Neural crest cell (in vitro differentiated cells): ENCODE results near the gene GALNT18. TPM values are rescaled to one million over a fixed set of nuclear protein-coding genes. Genes with fewer than 3 reads are reported as not detected.
A peak's percentile ranks its signal among the peaks of the same experiment; 100 is the strongest.

Experiments
- DNase-seq: peaks from one replicate; pipeline ENCODE4 v3.0.0; 2021; ENCODE audit warnings: low read depth, mixed read lengths, low spot score
- H3K27ac Mint-ChIP-seq: one replicate; pipeline ENCODE4 v1.8.0; 2021; ENCODE audit warnings: mild to moderate bottlenecking, mixed read lengths; ENCODE audit not compliant: unreplicated experiment
- H3K27me3 Mint-ChIP-seq: 2 replicates; pipeline ENCODE4 v1.8.0; 2021; ENCODE audit warnings: low read depth, mild to moderate bottlenecking, mixed read lengths
- H3K36me3 Mint-ChIP-seq: 2 replicates; pipeline ENCODE4 v1.8.0; 2021; ENCODE audit warnings: low read depth, mild to moderate bottlenecking, mixed read lengths
- H3K4me1 Mint-ChIP-seq: 2 replicates; pipeline ENCODE4 v1.8.0; 2021; ENCODE audit warnings: mixed read lengths
- H3K4me3 Mint-ChIP-seq: one replicate; pipeline ENCODE4 v1.8.0; 2021; ENCODE audit warnings: mild to moderate bottlenecking, mixed read lengths
- H3K9me3 Mint-ChIP-seq: 2 replicates; pipeline ENCODE4 v1.8.0; 2021; ENCODE audit warnings: mixed read lengths
- CTCF ChIP-seq: fragments of 200-600 bp; sonication (generic); conservative IDR thresholded peaks from 2 replicates; pipeline ENCODE4 v1.5.0; 2021; ENCODE audit warnings: antibody characterized with exemption, mild to moderate bottlenecking
- total RNA-seq: library from RNA; stranded (reverse); gene quantifications from 2 replicates; pipeline ENCODE4 v1.2.1, GENCODE V29; 2021

The GALNT18 gene
- total RNA-seq, 1 donor from 2014 or later = 2.8 TPM

DNA sequence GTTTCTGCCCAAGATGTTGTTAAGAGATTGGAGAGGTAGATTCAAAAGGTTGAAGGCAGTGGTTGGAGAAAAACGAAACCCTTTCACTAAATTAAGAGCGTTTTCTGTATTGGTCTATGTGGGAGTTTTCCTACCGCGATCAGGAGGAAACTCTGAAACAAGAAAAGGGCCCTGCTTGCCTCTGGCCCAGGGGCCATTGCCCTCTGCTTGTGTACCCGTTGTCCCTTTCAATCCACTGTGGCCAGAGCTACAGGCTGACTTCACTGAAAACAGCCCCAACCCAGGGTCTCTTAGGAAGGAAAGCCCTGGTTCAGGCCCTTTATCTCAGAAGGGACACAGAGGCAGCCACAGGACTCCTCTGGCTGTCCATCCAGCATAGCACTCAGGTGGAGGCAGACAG is 367.8 kb downstream of the GALNT18 start:
- Mint-ChIP-seq H3K4me3 (no peak overlapping the region), H3K9me3 (peaks cover 3% of the 10 kb centered on the region), H3K36me3 (no peaks in the 10 kb centered on the region), H3K27me3 (peaks cover 3% of the 10 kb centered on the region), H3K27ac (no peak overlapping the region), H3K4me1 (no peaks in the 10 kb centered on the region)
- DNase-seq = no peak
- no peak for TF ChIP-seq CTCF

- H3K27me3 Mint-ChIP-seq = peaks cover 3% of the 10 kb centered on the region
Observed at GRCh38 chr11:11253497-11253896, 368.3 kb downstream of the GALNT18 start.

GRCh38 chr11:11252403-11252802 is 369.4 kb downstream of the GALNT18 start:
- H3K27ac Mint-ChIP-seq = no peak overlapping the region
- H3K4me3 Mint-ChIP-seq = no peak overlapping the region
- TF ChIP-seq CTCF = no peak
- peaks cover 3% of the 10 kb centered on the region for H3K9me3 Mint-ChIP-seq
- H3K36me3 Mint-ChIP-seq = no peaks in the 10 kb centered on the region
- H3K4me1 Mint-ChIP-seq = no peaks in the 10 kb centered on the region
- peaks cover 7% of the 10 kb centered on the region for H3K27me3 Mint-ChIP-seq
- no peak for DNase-seq

More at GRCh38 chr11:11253497-11253896, 368.3 kb downstream of the GALNT18 start:
- H3K36me3 Mint-ChIP-seq = no peaks in the 10 kb centered on the region
- no peaks in the 10 kb centered on the region for H3K4me1 Mint-ChIP-seq
- TF ChIP-seq CTCF = no peak
- peaks cover 3% of the 10 kb centered on the region for H3K9me3 Mint-ChIP-seq
- DNase-seq = no peak
- no peak overlapping the region for H3K4me3 Mint-ChIP-seq
- H3K27ac Mint-ChIP-seq = no peak overlapping the region

- Mint-ChIP-seq H3K36me3 (peaks cover 4% of the 10 kb centered on the region), H3K27ac (no peak overlapping the region), H3K9me3 (peaks cover 6% of the 10 kb centered on the region), H3K27me3 (peaks cover 14% of the 10 kb centered on the region), H3K4me3 (no peak overlapping the region), H3K4me1 (peaks cover 6% of the 10 kb centered on the region)
- DNase-seq = no peak
- no peak for TF ChIP-seq CTCF
Observed at GRCh38 chr11:11251394-11251970, 370.3 kb downstream of the GALNT18 start.

GRCh38 chr11:11250470-11250869 is 371.3 kb downstream of the GALNT18 start:
- Mint-ChIP-seq H3K4me1 (peaks cover 6% of the 10 kb centered on the region), H3K27ac (no peak overlapping the region), H3K9me3 (peaks cover 9% of the 10 kb centered on the region), H3K36me3 (peaks cover 6% of the 10 kb centered on the region), H3K27me3 (peaks cover 19% of the 10 kb centered on the region), H3K4me3 (no peak overlapping the region)
- TF ChIP-seq CTCF = no peak
- no peak for DNase-seq

- peaks cover 30% of the 10 kb centered on the region for H3K4me1 Mint-ChIP-seq
- H3K9me3 Mint-ChIP-seq = peaks cover 9% of the 10 kb centered on the region
- H3K4me3 Mint-ChIP-seq = peak overlapping the region; percentile 82
- no peak for DNase-seq
- no peak for TF ChIP-seq CTCF
- H3K27ac Mint-ChIP-seq = no peak overlapping the region
- peaks cover 6% of the 10 kb centered on the region for H3K36me3 Mint-ChIP-seq
- H3K27me3 Mint-ChIP-seq = peaks cover 17% of the 10 kb centered on the region
Observed at GRCh38 chr11:11247576-11247975, 374.2 kb downstream of the GALNT18 start.
